GM18870 (cell line): ENCODE results near the gene COL11A1.
A peak's percentile ranks its signal among the peaks of the same experiment; 100 is the strongest.
"Not testable (repeated sequence)": the region's sequence is repeated elsewhere in the genome, so short reads cannot be mapped to it uniquely, and the experiment has no call there.

Source experiments
- ATAC-seq: cut with Tn5 transposase; IDR thresholded peaks from one replicate; pipeline ENCODE4 v1.9.1; 2021; ENCODE audit warnings: moderate library complexity; ENCODE audit not compliant: unreplicated experiment

Gene COL11A1

GRCh38 chr1:103108376-103109150, at the start of gene COL11A1:
COL11A1 (minus strand) TSS chr1:103108522; CDS start chr1:103108178, 344 bp downstream.
- no peak for ATAC-seq

GRCh38 chr1:103156966-103157365, 48.6 kb upstream of the COL11A1 start:
- no peak for ATAC-seq

- no peak for ATAC-seq
These were observed 37.8 kb upstream of the COL11A1 start for GRCh38 chr1:103146166-103146565.

GRCh38 chr1:103145449-103145848, 37.1 kb upstream of the COL11A1 start:
- no peak for ATAC-seq

- ATAC-seq, result no peak
These were observed 36.4 kb upstream of the COL11A1 start for GRCh38 chr1:103144681-103145080.

- ATAC-seq, result no peak
These were observed 34.1 kb upstream of the COL11A1 start for GRCh38 chr1:103142461-103142860.

GRCh38 chr1:103129796-103130195, 21.5 kb upstream of the COL11A1 start:
- ATAC-seq, result no peak

- no peak for ATAC-seq
These were observed 20.9 kb upstream of the COL11A1 start for GRCh38 chr1:103129255-103129654.

GRCh38 chr1:103128256-103128655, 19.9 kb upstream of the COL11A1 start:
- not testable (repeated sequence) for ATAC-seq

- ATAC-seq, result no peak
These were observed 16.9 kb upstream of the COL11A1 start for GRCh38 chr1:103125219-103125618.

GRCh38 chr1:103122983-103123720, 14.8 kb upstream of the COL11A1 start:
- ATAC-seq, result no peak

- ATAC-seq, result no peak
These were observed 12.7 kb upstream of the COL11A1 start for GRCh38 chr1:103120981-103121380.

GRCh38 chr1:103112546-103112945, 4.2 kb upstream of the COL11A1 start:
- ATAC-seq, result no peak

GRCh38 chr1:103111926-103112325, 3.6 kb upstream of the COL11A1 start:
- ATAC-seq, result no peak

- ATAC-seq, result no peak
These were observed 2.4 kb upstream of the COL11A1 start for GRCh38 chr1:103110701-103111100.

- no peak for ATAC-seq
These were observed 1.1 kb upstream of the COL11A1 start for GRCh38 chr1:103109311-103109920.

- ATAC-seq, result no peak
These were observed 464 bp downstream of the COL11A1 start for GRCh38 chr1:103107741-103108375.

- ATAC-seq, result peak; percentile 86
These were observed 1.6 kb downstream of the COL11A1 start for GRCh38 chr1:103106426-103107341.

GRCh38 chr1:103101399-103101798, 6.9 kb downstream of the COL11A1 start:
- ATAC-seq, result no peak

- no peak for ATAC-seq
These were observed 19.1 kb downstream of the COL11A1 start for GRCh38 chr1:103089221-103089620.
